Upper lobe of left lung (tissue), 4 donors: ENCODE measurements around the gene HSPA9.

ENCODE experiments used
- POLR2A ChIP-seq, 4 donors: fragments of 450-650 bp; IDR thresholded peaks; one replicate each; pipeline ENCODE4 v1.5.1; 2016 to 2017; ENCODE audit warnings: antibody characterized with exemption in 4 of 4, mild to moderate bottlenecking in 2 of 4
- POLR2AphosphoS5 ChIP-seq, 2 donors: sonication (generic); formaldehyde crosslinking; IDR thresholded peaks; one replicate each; pipeline ENCODE4 v1.5.1; 2017; ENCODE audit warnings: antibody characterized with exemption in 2 of 2
- TF ChIP-seq, protein P1 (sequence below), 6 experiments: fragments of 450-650 bp in 4 of 6; fragments of 200-600 bp in 2 of 6; sonication (generic) in 2 of 6; IDR thresholded peaks; one replicate each; pipeline ENCODE4 v1.5.1; 2016 to 2019; ENCODE audit warnings: antibody characterized with exemption in 6 of 6

DNA sequence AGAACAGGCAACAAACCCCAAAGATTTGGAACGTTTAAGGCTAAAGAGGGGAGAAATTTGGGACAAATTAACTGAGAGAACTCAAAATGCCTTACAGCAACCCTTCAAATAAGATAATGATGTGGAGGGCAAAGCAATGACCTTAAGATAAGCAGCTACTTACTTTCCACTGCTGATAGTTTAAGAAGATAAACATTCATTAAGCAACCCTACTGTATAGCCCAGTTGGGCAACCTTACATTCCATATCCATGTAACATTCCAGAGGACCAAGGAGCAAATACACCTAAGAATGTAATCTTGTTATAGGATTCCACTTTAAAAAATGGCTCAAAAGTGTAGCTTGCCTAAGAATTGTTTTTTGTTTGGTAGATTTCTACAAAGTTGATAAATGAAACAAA lies 47.0 kb downstream of the HSPA9 start:
- TF ChIP-seq, protein P1, sequence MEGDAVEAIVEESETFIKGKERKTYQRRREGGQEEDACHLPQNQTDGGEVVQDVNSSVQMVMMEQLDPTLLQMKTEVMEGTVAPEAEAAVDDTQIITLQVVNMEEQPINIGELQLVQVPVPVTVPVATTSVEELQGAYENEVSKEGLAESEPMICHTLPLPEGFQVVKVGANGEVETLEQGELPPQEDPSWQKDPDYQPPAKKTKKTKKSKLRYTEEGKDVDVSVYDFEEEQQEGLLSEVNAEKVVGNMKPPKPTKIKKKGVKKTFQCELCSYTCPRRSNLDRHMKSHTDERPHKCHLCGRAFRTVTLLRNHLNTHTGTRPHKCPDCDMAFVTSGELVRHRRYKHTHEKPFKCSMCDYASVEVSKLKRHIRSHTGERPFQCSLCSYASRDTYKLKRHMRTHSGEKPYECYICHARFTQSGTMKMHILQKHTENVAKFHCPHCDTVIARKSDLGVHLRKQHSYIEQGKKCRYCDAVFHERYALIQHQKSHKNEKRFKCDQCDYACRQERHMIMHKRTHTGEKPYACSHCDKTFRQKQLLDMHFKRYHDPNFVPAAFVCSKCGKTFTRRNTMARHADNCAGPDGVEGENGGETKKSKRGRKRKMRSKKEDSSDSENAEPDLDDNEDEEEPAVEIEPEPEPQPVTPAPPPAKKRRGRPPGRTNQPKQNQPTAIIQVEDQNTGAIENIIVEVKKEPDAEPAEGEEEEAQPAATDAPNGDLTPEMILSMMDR (IDR thresholded peaks at IDR 0.05) = no peak
- TF ChIP-seq POLR2A (IDR thresholded peaks at IDR 0.05) (no peak), POLR2AphosphoS5 (IDR thresholded peaks at IDR 0.05) (no peak)
